Tibial nerve (tissue), 4 donors: Measurements from ENCODE around the gene PIH1D1. TPM values are rescaled to one million over a fixed set of nuclear protein-coding genes. Genes with fewer than 3 reads are reported as not detected.
A peak's percentile ranks its signal among the peaks of the same experiment; 100 is the strongest.

Experiments
- DNase-seq, 2 donors: peaks; one replicate each; pipeline ENCODE4 v3.0.0-alpha.2; 2019; ENCODE audit warnings: low spot score in 2 of 2
- H3K27ac ChIP-seq, 4 donors: fragments of 200-600 bp; sonication (generic) in 3 of 4; one replicate each; pipeline ENCODE4 v1.5.1; 2017 to 2019; ENCODE audit warnings: mild to moderate bottlenecking in 1 of 4
- H3K27me3 ChIP-seq, 2 donors: fragments of 200-600 bp; sonication (generic) in 1 of 2; one replicate each; pipeline versions ENCODE4 v1.5.1 to v1.6.0; 2017 to 2019
- H3K36me3 ChIP-seq, 3 donors: fragments of 200-600 bp; sonication (generic); one replicate each; pipeline ENCODE4 v1.5.1; 2018 to 2019
- H3K4me1 ChIP-seq, 4 donors: fragments of 200-600 bp; sonication (generic) in 3 of 4; one replicate each; pipeline ENCODE4 v1.5.1; 2017 to 2019
- H3K4me3 ChIP-seq, 4 donors: fragments of 200-600 bp; sonication (generic) in 3 of 4; one replicate each; pipeline ENCODE4 v1.5.1; 2017 to 2019; ENCODE audit warnings: mild to moderate bottlenecking in 1 of 4, moderate library complexity in 1 of 4
- H3K9me3 ChIP-seq, 4 donors: fragments of 200-600 bp; sonication (generic) in 3 of 4; one replicate each; pipeline ENCODE4 v1.5.1; 2017 to 2019
- EP300 ChIP-seq, 2 donors: sonication (generic); formaldehyde crosslinking; IDR thresholded peaks; one replicate each; pipeline ENCODE4 v1.6.1; 2017; ENCODE audit warnings: antibody characterized with exemption in 2 of 2, mild to moderate bottlenecking in 1 of 2
- POLR2A ChIP-seq, 2 donors: fragments of 450-650 bp; IDR thresholded peaks; one replicate each; pipeline ENCODE4 v1.6.1; 2017; ENCODE audit warnings: antibody characterized with exemption in 2 of 2, mild to moderate bottlenecking in 2 of 2, moderate library complexity in 2 of 2
- WGBS, 2 donors: methylation state at CpG; one replicate each; pipeline ENCODE4 v1.1.5; 2018; 5-methylcytosine and 5-hydroxymethylcytosine counted together
- total RNA-seq, 4 donors: library from RNA; depleted of rRNA; stranded (reverse); fragments of >200 nt; gene quantifications; one replicate each; pipeline ENCODE4 v1.1.0, GENCODE V29; 2016
- TF ChIP-seq, protein P1 (sequence below), 5 experiments: fragments of 200-600 bp in 3 of 5; fragments of 450-650 bp in 2 of 5; sonication (generic) in 3 of 5; IDR thresholded peaks; one replicate each; pipeline ENCODE4 v1.5.1; 2016 to 2019; ENCODE audit warnings: antibody characterized with exemption in 5 of 5, mild to moderate bottlenecking in 3 of 5, moderate library complexity in 2 of 5

PIH1D1 gene
- total RNA-seq, 4 donors from 2014 or later, result 85.0 to 128 (median 110) TPM

DNA sequence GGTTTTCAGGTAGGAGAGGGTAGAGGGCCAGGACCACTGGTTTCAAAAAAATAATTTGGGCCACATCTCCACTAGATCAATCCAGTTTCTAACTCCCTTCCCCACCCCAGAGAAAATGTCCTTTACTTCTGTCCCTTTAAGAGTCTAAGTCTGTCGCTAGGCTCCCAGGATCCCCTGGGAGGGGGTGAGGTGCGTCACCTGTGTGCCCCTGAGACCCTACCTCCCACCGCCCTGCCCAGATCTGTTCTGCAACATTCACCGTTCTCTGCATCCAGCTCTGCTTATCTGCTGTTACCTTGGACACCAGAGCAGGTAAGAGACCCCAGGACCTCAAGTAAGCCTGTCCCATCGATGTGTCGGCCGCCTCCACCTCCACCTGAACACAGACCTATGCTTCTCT lies 26.4 kb downstream of the PIH1D1 start, which contains the start of gene GFY:
Gene GFY, plus strand, starts transcription at position 211 of the 400 bp plus-strand sequence. CDS start 1,043 bp downstream, outside the sequence.
- Histone ChIP-seq H3K4me1 (peaks cover 0 to 53% (median 21%) of the 10 kb centered on the region in 4 donors), H3K27me3 (peaks cover 5 to 100% of the 10 kb centered on the region in 2 donors), H3K9me3 (no peaks in the 10 kb centered on the region), H3K4me3 (no peak within 1 kb of the TSS), H3K36me3 (no peaks in the 10 kb centered on the region), H3K27ac (no peak within 1 kb of the TSS)
- no peak for DNase-seq
- WGBS, 2 donors, result 55 to 58% methylated on average over 7 of the region's 7 CpGs
- TF ChIP-seq EP300 (IDR thresholded peaks at IDR 0.05) (no peak), POLR2A (IDR thresholded peaks at IDR 0.05) (no peak)
- TF ChIP-seq, protein P1, sequence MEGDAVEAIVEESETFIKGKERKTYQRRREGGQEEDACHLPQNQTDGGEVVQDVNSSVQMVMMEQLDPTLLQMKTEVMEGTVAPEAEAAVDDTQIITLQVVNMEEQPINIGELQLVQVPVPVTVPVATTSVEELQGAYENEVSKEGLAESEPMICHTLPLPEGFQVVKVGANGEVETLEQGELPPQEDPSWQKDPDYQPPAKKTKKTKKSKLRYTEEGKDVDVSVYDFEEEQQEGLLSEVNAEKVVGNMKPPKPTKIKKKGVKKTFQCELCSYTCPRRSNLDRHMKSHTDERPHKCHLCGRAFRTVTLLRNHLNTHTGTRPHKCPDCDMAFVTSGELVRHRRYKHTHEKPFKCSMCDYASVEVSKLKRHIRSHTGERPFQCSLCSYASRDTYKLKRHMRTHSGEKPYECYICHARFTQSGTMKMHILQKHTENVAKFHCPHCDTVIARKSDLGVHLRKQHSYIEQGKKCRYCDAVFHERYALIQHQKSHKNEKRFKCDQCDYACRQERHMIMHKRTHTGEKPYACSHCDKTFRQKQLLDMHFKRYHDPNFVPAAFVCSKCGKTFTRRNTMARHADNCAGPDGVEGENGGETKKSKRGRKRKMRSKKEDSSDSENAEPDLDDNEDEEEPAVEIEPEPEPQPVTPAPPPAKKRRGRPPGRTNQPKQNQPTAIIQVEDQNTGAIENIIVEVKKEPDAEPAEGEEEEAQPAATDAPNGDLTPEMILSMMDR (IDR thresholded peaks at IDR 0.05), result no peak

DNA sequence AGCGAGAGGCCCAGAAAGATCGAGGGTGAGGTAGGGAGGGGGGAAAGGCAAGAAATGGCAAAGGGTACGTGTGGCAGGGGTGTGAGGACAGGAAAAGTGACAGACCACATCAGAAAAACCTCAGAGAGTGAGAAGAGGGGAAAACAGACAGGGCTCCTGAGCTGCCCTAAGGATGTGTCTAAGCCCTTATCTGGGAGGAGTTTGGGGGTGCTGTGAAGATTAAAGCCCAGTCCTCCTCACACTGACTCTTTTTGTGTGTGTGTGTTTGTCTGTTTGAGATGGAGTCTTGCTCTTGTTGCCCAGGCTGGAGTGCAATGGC lies 27.7 kb downstream of the PIH1D1 start:
- Histone ChIP-seq H3K4me3 (no peak overlapping the region), H3K9me3 (no peaks in the 10 kb centered on the region), H3K36me3 (no peaks in the 10 kb centered on the region), H3K27me3 (peaks cover 5 to 100% of the 10 kb centered on the region in 2 donors), H3K27ac (no peak overlapping the region), H3K4me1 (peaks cover 0 to 53% (median 21%) of the 10 kb centered on the region in 4 donors)
- WGBS, 2 donors, result 19% methylated on average over 3 of the region's 3 CpGs
- no peak for DNase-seq
- TF ChIP-seq POLR2A (IDR thresholded peaks at IDR 0.05), result no peak
- TF ChIP-seq EP300 (IDR thresholded peaks at IDR 0.05), result no peak
- TF ChIP-seq, protein P1 (IDR thresholded peaks at IDR 0.05), result no peak

- peaks cover 5 to 100% of the 10 kb centered on the region in 2 donors for H3K27me3 ChIP-seq
- H3K9me3 ChIP-seq, result no peaks in the 10 kb centered on the region
- peaks cover 0 to 48% (median 19%) of the 10 kb centered on the region in 4 donors for H3K4me1 ChIP-seq
- H3K27ac ChIP-seq, result no peak within 1 kb of the TSS
- H3K4me3 ChIP-seq, result peak within 1 kb of the TSS in 2 of 4 donors; percentile 17 to 29
- DNase-seq, result no peak
- no peaks in the 10 kb centered on the region for H3K36me3 ChIP-seq
- 5 to 8% methylated on average over 30 to 40 of the region's 42 CpGs for WGBS, 2 donors
- TF ChIP-seq, protein P1 (IDR thresholded peaks at IDR 0.05), result no peak
- TF ChIP-seq POLR2A (IDR thresholded peaks at IDR 0.05) (no peak), EP300 (IDR thresholded peaks at IDR 0.05) (no peak)
Observed at GRCh38 chr19:49423071-49423984, 28.3 kb downstream of the PIH1D1 start, which contains the start of gene PTH2. Gene PTH2, minus strand, starts transcription at chr19:49423441. Its CDS starts 102 bp downstream, at chr19:49423339.

- H3K9me3 ChIP-seq, result no peaks in the 10 kb centered on the region
- WGBS, 2 donors, result 2 to 3% methylated on average over 23 to 42 of the region's 58 CpGs
- H3K4me1 ChIP-seq, result peaks cover 0 to 40% (median 16%) of the 10 kb centered on the region in 4 donors
- no peaks in the 10 kb centered on the region for H3K36me3 ChIP-seq
- no peak overlapping the region for H3K27ac ChIP-seq
- H3K27me3 ChIP-seq, result peaks cover 2 to 100% of the 10 kb centered on the region in 2 donors
- TF ChIP-seq, protein P1 (IDR thresholded peaks at IDR 0.05), result peak in 1 of 5 experiments; percentile 28
- TF ChIP-seq POLR2A (IDR thresholded peaks at IDR 0.05) (no peak), EP300 (IDR thresholded peaks at IDR 0.05) (no peak)
- peak overlapping the region in 2 of 4 donors; percentile 17 to 29 for H3K4me3 ChIP-seq
- no peak for DNase-seq
Observed at GRCh38 chr19:49422407-49423070, 29.1 kb downstream of the PIH1D1 start.
